Lower leg skin (tissue), 3 donors: ENCODE measurements around the gene HOXB2.

ENCODE experiments used
- CTCF ChIP-seq, 3 donors: fragments of 450-650 bp; IDR thresholded peaks; one replicate each; pipeline ENCODE4 v1.5.1; 2016; ENCODE audit warnings: antibody characterized with exemption in 3 of 3, mild to moderate bottlenecking in 3 of 3, moderate library complexity in 2 of 3
- POLR2A ChIP-seq, 2 donors: fragments of 450-650 bp; IDR thresholded peaks; one replicate each; pipeline ENCODE4 v1.6.1; 2016 to 2017; ENCODE audit warnings: antibody characterized with exemption in 2 of 2, mild to moderate bottlenecking in 1 of 2, moderate library complexity in 1 of 2

GRCh38 chr17:48544349-48545021, 424 bp downstream of the HOXB2 start:
- TF ChIP-seq CTCF (IDR thresholded peaks at IDR 0.05) (no peak), POLR2A (IDR thresholded peaks at IDR 0.05) (no peak)
